Measurements from ENCODE around the gene ANKRD39. TPM values are rescaled to one million over a fixed set of nuclear protein-coding genes. Genes with fewer than 3 reads are reported as not detected.

ANKRD39 gene
- total RNA-seq, 1 donor from 2014 or later: 8.0 TPM

- no peak for DNase-seq
Measured at GRCh38 chr2:96826546-96827278, 31.1 kb downstream of the ANKRD39 start.

- no peak for DNase-seq
Measured at GRCh38 chr2:96825057-96825456, 32.8 kb downstream of the ANKRD39 start.

GRCh38 chr2:96824079-96824870 is 33.5 kb downstream of the ANKRD39 start:
- no peak for DNase-seq

- no peak for DNase-seq
Measured at GRCh38 chr2:96823198-96823597, 34.6 kb downstream of the ANKRD39 start.

- no peak for DNase-seq
Measured at GRCh38 chr2:96822786-96823185, 35.0 kb downstream of the ANKRD39 start.

GRCh38 chr2:96821113-96821675 is 36.6 kb downstream of the ANKRD39 start:
- DNase-seq: no peak

GRCh38 chr2:96819876-96820511 is 37.8 kb downstream of the ANKRD39 start:
- DNase-seq: no peak

- no peak for DNase-seq
Measured at GRCh38 chr2:96819128-96819875, 38.5 kb downstream of the ANKRD39 start.

- DNase-seq: no peak
Measured at GRCh38 chr2:96817882-96818281, 39.9 kb downstream of the ANKRD39 start.

GRCh38 chr2:96816836-96817702 is 40.7 kb downstream of the ANKRD39 start:
- no peak for DNase-seq

GRCh38 chr2:96816127-96816835 is 41.5 kb downstream of the ANKRD39 start, which contains the start of gene CNNM3:
Gene CNNM3, plus strand, starts transcription at chr2:96816268. Its CDS starts 10 bp downstream, at chr2:96816278.
- peak; percentile 95 for DNase-seq

GRCh38 chr2:96815326-96816126 is 42.3 kb downstream of the ANKRD39 start:
- DNase-seq: no peak

GRCh38 chr2:96813656-96814055 is 44.2 kb downstream of the ANKRD39 start:
- DNase-seq: no peak

GRCh38 chr2:96811917-96812316 is 45.9 kb downstream of the ANKRD39 start:
- DNase-seq: no peak

GRCh38 chr2:96810783-96811192 is 47.0 kb downstream of the ANKRD39 start:
- DNase-seq: no peak

- DNase-seq: no peak
Measured at GRCh38 chr2:96809951-96810782, 47.6 kb downstream of the ANKRD39 start.

GRCh38 chr2:96809216-96809882 is 48.5 kb downstream of the ANKRD39 start:
- DNase-seq: no peak

Data from occipital lobe (tissue), 2 donors.